ENCODE measurements around the gene IFT122.
A peak's percentile ranks its signal among the peaks of the same experiment; 100 is the strongest.

The IFT122 gene

GRCh38 chr3:129558081-129558771, 118.2 kb downstream of the IFT122 start:
- H3K27ac ChIP-seq (ENCODE audit: poor library complexity, severe bottlenecking), result no peak overlapping the region

GRCh38 chr3:129558772-129559564, 118.9 kb downstream of the IFT122 start:
- ATAC-seq (ENCODE audit: low read depth) (no peak), DNase-seq (ENCODE audit: low spot score) (no peak)
- no peak for TF ChIP-seq CTCF (IDR thresholded peaks at IDR 0.05; ENCODE audit: poor library complexity, severe bottlenecking)
- Histone ChIP-seq H3K27me3 (ENCODE audit: insufficient read depth, poor library complexity, severe bottlenecking) (no peaks in the 10 kb centered on the region), H3K4me1 (ENCODE audit: insufficient read depth, poor library complexity, severe bottlenecking) (no peaks in the 10 kb centered on the region), H3K4me3 (ENCODE audit: severe bottlenecking) (no peak overlapping the region), H3K27ac (ENCODE audit: poor library complexity, severe bottlenecking) (no peak overlapping the region), H3K36me3 (ENCODE audit: low read depth) (no peaks in the 10 kb centered on the region), H3K9me3 (ENCODE audit: severe bottlenecking) (no peaks in the 10 kb centered on the region)

More at GRCh38 chr3:129558081-129558771, 118.2 kb downstream of the IFT122 start:
- H3K4me3 ChIP-seq (ENCODE audit: severe bottlenecking), result no peak overlapping the region
- H3K9me3 ChIP-seq (ENCODE audit: severe bottlenecking), result no peaks in the 10 kb centered on the region
- H3K27me3 ChIP-seq (ENCODE audit: insufficient read depth, poor library complexity, severe bottlenecking), result no peaks in the 10 kb centered on the region
- no peak for TF ChIP-seq CTCF (IDR thresholded peaks at IDR 0.05; ENCODE audit: poor library complexity, severe bottlenecking)
- DNase-seq (ENCODE audit: low spot score) (no peak), ATAC-seq (ENCODE audit: low read depth) (0 out of 3 replicates have a peak, but pooled peaks have one; percentile 7)
- H3K4me1 ChIP-seq (ENCODE audit: insufficient read depth, poor library complexity, severe bottlenecking), result no peaks in the 10 kb centered on the region
- no peaks in the 10 kb centered on the region for H3K36me3 ChIP-seq (ENCODE audit: low read depth)

- no peak for TF ChIP-seq CTCF (IDR thresholded peaks at IDR 0.05; ENCODE audit: poor library complexity, severe bottlenecking)
- H3K36me3 ChIP-seq (ENCODE audit: low read depth), result no peaks in the 10 kb centered on the region
- no peak overlapping the region for H3K4me3 ChIP-seq (ENCODE audit: severe bottlenecking)
- no peaks in the 10 kb centered on the region for H3K4me1 ChIP-seq (ENCODE audit: insufficient read depth, poor library complexity, severe bottlenecking)
- no peak for ATAC-seq (ENCODE audit: low read depth)
- H3K27ac ChIP-seq (ENCODE audit: poor library complexity, severe bottlenecking), result no peak overlapping the region
- no peaks in the 10 kb centered on the region for H3K9me3 ChIP-seq (ENCODE audit: severe bottlenecking)
- H3K27me3 ChIP-seq (ENCODE audit: insufficient read depth, poor library complexity, severe bottlenecking), result no peaks in the 10 kb centered on the region
- no peak for DNase-seq (ENCODE audit: low spot score)
These were observed 119.6 kb downstream of the IFT122 start for GRCh38 chr3:129559565-129560079.

GRCh38 chr3:129560269-129560787, 120.3 kb downstream of the IFT122 start:
- Histone ChIP-seq H3K4me1 (ENCODE audit: insufficient read depth, poor library complexity, severe bottlenecking) (no peaks in the 10 kb centered on the region), H3K4me3 (ENCODE audit: severe bottlenecking) (no peak overlapping the region), H3K27me3 (ENCODE audit: insufficient read depth, poor library complexity, severe bottlenecking) (no peaks in the 10 kb centered on the region), H3K9me3 (ENCODE audit: severe bottlenecking) (no peaks in the 10 kb centered on the region), H3K27ac (ENCODE audit: poor library complexity, severe bottlenecking) (no peak overlapping the region), H3K36me3 (ENCODE audit: low read depth) (no peaks in the 10 kb centered on the region)
- TF ChIP-seq CTCF (IDR thresholded peaks at IDR 0.05; ENCODE audit: poor library complexity, severe bottlenecking), result no peak
- no peak for ATAC-seq (ENCODE audit: low read depth)
- no peak for DNase-seq (ENCODE audit: low spot score)

Data from RWPE2 (cell line).